Omental fat pad (tissue), 4 donors: Measurements from ENCODE around the gene KRT33A. TPM values are rescaled to one million over a fixed set of nuclear protein-coding genes. Genes with fewer than 3 reads are reported as not detected.
"Not testable (repeated sequence)": the region's sequence is repeated elsewhere in the genome, so short reads cannot be mapped to it uniquely, and the experiment has no call there.

Source experiments
- ATAC-seq: fragments of 150-250 bp; one replicate; pipeline ENCODE4 v1.9.1; 2016; ENCODE audit warnings: mild to moderate bottlenecking, moderate library complexity; ENCODE audit not compliant: low FRiP score
- DNase-seq: peaks from one replicate; pipeline ENCODE4 v3.0.0-alpha.2; 2019; ENCODE audit warnings: low spot score
- CTCF ChIP-seq, 3 donors: fragments of 450-650 bp; IDR thresholded peaks; one replicate each; pipeline ENCODE4 v1.5.1; 2016 to 2017; ENCODE audit warnings: antibody characterized with exemption in 3 of 3, mild to moderate bottlenecking in 3 of 3, moderate library complexity in 2 of 3
- total RNA-seq, 4 donors: library from RNA; depleted of rRNA; stranded (reverse); fragments of >200 nt; gene quantifications; one replicate each; pipeline ENCODE4 v1.1.0, GENCODE V29; 2016

Gene KRT33A
- total RNA-seq = not detected

- ATAC-seq = not testable (repeated sequence)
Observed at GRCh38 chr17:41350381-41350878, at the start of gene KRT33A. Gene KRT33A (minus strand): TSS chr17:41350828. CDS start chr17:41350767, 61 bp downstream.

GRCh38 chr17:41396996-41397660 lies 46.5 kb upstream of the KRT33A start, which contains the start of gene KRT31:
Gene KRT31 (minus strand): TSS chr17:41397608. CDS start chr17:41397539, 69 bp downstream.
- ATAC-seq = no peak
- no peak for TF ChIP-seq CTCF (IDR thresholded peaks at IDR 0.05)
- no peak for DNase-seq

More at GRCh38 chr17:41350381-41350878, at the start of gene KRT33A:
- DNase-seq = not testable (repeated sequence)

GRCh38 chr17:41396340-41396739 lies 45.7 kb upstream of the KRT33A start:
- DNase-seq = no peak
- no peak for TF ChIP-seq CTCF (IDR thresholded peaks at IDR 0.05)

GRCh38 chr17:41395611-41396010 lies 45.0 kb upstream of the KRT33A start:
- ATAC-seq (no peak), DNase-seq (no peak)
- TF ChIP-seq CTCF (IDR thresholded peaks at IDR 0.05) = no peak

More at GRCh38 chr17:41396340-41396739, 45.7 kb upstream of the KRT33A start:
- ATAC-seq = no peak

GRCh38 chr17:41395044-41395443 lies 44.4 kb upstream of the KRT33A start:
- ATAC-seq = not testable (repeated sequence)

GRCh38 chr17:41394254-41394996 lies 43.8 kb upstream of the KRT33A start:
- no peak for TF ChIP-seq CTCF (IDR thresholded peaks at IDR 0.05)
- ATAC-seq = no peak
- DNase-seq = no peak

More at GRCh38 chr17:41395044-41395443, 44.4 kb upstream of the KRT33A start:
- not testable (repeated sequence) for DNase-seq

- no peak for DNase-seq
- ATAC-seq = no peak
- no peak for TF ChIP-seq CTCF (IDR thresholded peaks at IDR 0.05)
Observed at GRCh38 chr17:41393826-41394225, 43.2 kb upstream of the KRT33A start.

- ATAC-seq (no peak), DNase-seq (no peak)
- TF ChIP-seq CTCF (IDR thresholded peaks at IDR 0.05) = no peak
Observed at GRCh38 chr17:41393294-41393693, 42.7 kb upstream of the KRT33A start.
